Measurements from ENCODE around the gene CD86.

The CD86 gene

GRCh38 chr3:122077293-122078234, 22.4 kb downstream of the CD86 start:
- Histone ChIP-seq H3K9me3 (no peaks in the 10 kb centered on the region), H3K36me3 (no peaks in the 10 kb centered on the region), H3K27me3 (peaks cover 24% of the 10 kb centered on the region), H3K4me3 (ENCODE audit: low read depth, low read length) (no peak overlapping the region), H3K4me1 (no peaks in the 10 kb centered on the region)
- no peak for DNase-seq
- TF ChIP-seq CTCF (IDR thresholded peaks at IDR 0.05; ENCODE audit: low read depth, low read length): no peak

DNA sequence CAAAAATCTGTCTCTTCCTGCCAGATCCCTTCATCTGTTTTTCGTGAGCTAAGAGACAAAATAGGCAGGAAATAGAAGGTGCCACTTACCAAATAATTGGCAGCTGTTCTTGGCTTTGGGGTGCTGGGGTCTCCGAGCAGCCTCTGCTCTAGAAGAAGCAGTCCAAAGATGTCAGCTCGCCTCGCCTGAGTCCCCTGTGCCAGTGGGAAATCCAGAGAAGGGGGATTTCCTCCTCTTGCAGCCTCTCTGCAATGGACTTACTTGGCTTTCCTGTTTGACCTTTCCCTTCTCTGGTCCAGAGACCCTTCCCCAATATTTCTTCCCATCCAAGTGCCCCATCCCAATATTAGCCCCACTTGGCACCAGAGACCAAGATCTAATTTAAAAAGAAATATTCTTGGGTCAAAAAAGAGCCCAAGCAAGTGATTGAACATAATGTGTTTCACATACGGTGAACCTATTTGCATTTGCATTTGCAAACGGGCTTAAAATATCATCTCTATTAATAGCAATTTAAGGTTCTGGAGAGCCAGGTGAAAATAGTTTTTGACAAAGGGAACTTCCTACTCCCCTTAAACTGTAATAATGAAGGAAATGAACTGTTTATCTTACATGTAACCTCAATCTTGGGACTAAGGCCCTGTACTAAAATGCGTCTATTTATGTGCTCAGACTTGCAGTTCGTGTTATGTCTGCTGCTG, 23.2 kb downstream of the CD86 start:
- no peak for TF ChIP-seq CTCF (IDR thresholded peaks at IDR 0.05; ENCODE audit: low read depth, low read length)
- no peak for DNase-seq
- Histone ChIP-seq H3K27me3 (peaks cover 24% of the 10 kb centered on the region), H3K4me3 (ENCODE audit: low read depth, low read length) (no peak overlapping the region), H3K36me3 (no peaks in the 10 kb centered on the region), H3K9me3 (no peaks in the 10 kb centered on the region), H3K4me1 (no peaks in the 10 kb centered on the region)

DNA sequence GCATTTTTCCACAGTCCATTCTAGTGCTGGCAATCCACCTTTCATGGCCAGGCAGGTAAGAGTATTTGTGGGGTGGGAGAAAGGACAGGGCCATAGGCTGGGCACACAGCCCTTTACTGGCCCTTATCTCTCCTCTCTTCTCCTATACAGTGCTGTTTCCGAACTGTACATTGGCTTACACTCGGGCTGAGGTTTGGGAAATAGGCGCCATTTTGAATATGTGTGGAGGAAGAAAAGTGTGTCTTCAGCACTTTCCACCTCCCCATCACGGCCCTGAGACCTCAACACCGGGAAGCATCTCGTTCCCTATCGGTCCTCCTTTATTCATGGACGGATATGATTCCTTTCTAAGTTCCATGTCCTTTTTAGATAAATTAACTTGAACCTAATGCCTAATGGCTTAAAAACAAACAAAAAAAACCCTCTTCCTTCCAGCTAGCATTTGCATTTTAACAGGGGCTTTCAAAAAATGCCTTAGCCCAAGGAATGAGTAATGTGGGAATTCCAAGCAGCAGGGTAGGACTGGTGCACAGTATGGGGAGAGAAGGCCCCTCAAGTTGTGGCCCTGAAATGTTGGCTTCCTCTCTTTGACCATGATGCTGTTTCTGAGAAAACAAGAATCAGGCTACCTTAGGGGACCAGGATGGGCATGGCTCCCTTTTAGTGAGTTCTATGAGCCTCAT, 24.5 kb downstream of the CD86 start:
- TF ChIP-seq CTCF (IDR thresholded peaks at IDR 0.05; ENCODE audit: low read depth, low read length): no peak
- Histone ChIP-seq H3K4me1 (no peaks in the 10 kb centered on the region), H3K9me3 (no peaks in the 10 kb centered on the region), H3K36me3 (no peaks in the 10 kb centered on the region), H3K27me3 (peaks cover 24% of the 10 kb centered on the region), H3K4me3 (ENCODE audit: low read depth, low read length) (no peak overlapping the region)
- DNase-seq: no peak

GRCh38 chr3:122080207-122080587, 25.0 kb downstream of the CD86 start:
- Histone ChIP-seq H3K4me3 (ENCODE audit: low read depth, low read length) (no peak overlapping the region), H3K9me3 (no peaks in the 10 kb centered on the region), H3K36me3 (no peaks in the 10 kb centered on the region), H3K27me3 (peaks cover 24% of the 10 kb centered on the region), H3K4me1 (no peaks in the 10 kb centered on the region)
- no peak for DNase-seq
- no peak for TF ChIP-seq CTCF (IDR thresholded peaks at IDR 0.05; ENCODE audit: low read depth, low read length)

DNA sequence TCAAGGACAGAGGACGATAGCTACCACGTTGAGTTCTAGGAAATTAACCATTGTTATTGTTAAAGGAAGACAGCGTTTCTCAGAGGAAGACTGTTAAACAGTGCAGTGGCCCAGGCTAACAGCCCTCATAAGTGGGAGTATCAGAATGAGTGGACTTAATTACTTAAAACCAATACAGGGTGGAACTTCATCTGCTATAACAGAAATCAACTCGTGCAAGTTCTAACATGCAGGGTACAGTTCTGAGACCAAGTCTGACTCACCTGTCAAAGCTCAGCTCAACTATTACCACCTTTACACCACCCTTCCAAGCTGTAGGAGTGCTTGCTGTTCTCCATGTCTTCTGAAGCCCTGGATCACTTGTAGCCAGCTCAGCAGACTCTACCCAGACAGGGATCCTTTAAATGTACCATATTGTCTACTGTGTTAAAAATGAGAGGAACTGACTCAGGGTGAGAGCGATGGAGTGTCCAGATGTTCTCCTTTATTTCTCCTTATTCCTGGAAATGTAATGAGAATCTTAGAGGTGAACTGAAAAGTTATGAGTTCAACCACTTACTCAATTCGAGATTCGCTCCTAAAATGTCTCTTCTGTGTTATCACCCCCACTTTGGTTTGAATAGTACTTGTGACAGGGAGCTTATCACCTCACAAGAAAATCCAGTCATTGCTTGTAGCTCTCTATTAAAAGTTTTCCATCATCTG, 26.5 kb downstream of the CD86 start:
- Histone ChIP-seq H3K27me3 (peaks cover 28% of the 10 kb centered on the region), H3K4me3 (ENCODE audit: low read depth, low read length) (no peak overlapping the region), H3K4me1 (no peaks in the 10 kb centered on the region), H3K36me3 (no peaks in the 10 kb centered on the region), H3K9me3 (no peaks in the 10 kb centered on the region)
- no peak for DNase-seq
- TF ChIP-seq CTCF (IDR thresholded peaks at IDR 0.05; ENCODE audit: low read depth, low read length): no peak

Measured in BE2C (cell line).